ENCODE data around the gene GATC. TPM values are rescaled to one million over a fixed set of nuclear protein-coding genes. Genes with fewer than 3 reads are reported as not detected.

GATC gene
- total RNA-seq, 4 donors from 2014 or later, result 8.1 to 19.8 (median 14.2) TPM

GRCh38 chr12:120475643-120476042 lies 29.4 kb downstream of the GATC start:
- Histone ChIP-seq H3K4me1 (peaks cover 12 to 70% (median 21%) of the 10 kb centered on the region in 3 donors), H3K4me3 (no peak overlapping the region), H3K27ac (peak overlapping the region in 2 of 4 donors; percentile 65 to 84), H3K36me3 (no peaks in the 10 kb centered on the region), H3K27me3 (no peaks in the 10 kb centered on the region), H3K9me3 (no peaks in the 10 kb centered on the region)
- no peak for DNase-seq
- intact Hi-C loops (cut with DNase I), result no loop called here
- WGBS, 2 donors, result 82 to 100% methylated on average over 1 of the region's 1 CpG
- TF ChIP-seq POLR2A (IDR thresholded peaks at IDR 0.05) (no peak), CTCF (IDR thresholded peaks at IDR 0.05) (no peak)

GRCh38 chr12:120479458-120479857 lies 33.2 kb downstream of the GATC start:
- 78% methylated on average over 1 of the region's 1 CpG for WGBS, 2 donors
- H3K9me3 ChIP-seq, result no peaks in the 10 kb centered on the region
- H3K4me1 ChIP-seq, result peaks cover 2 to 35% (median 5%) of the 10 kb centered on the region in 3 donors
- no peak overlapping the region for H3K4me3 ChIP-seq
- H3K27me3 ChIP-seq, result no peaks in the 10 kb centered on the region
- peaks cover 0 to 15% (median 0%) of the 10 kb centered on the region in 3 donors for H3K36me3 ChIP-seq
- peak overlapping the region in 3 of 4 donors; percentile 18 to 53 (median 33) for H3K27ac ChIP-seq
- DNase-seq, result no peak
- TF ChIP-seq CTCF (IDR thresholded peaks at IDR 0.05), result no peak
- TF ChIP-seq POLR2A (IDR thresholded peaks at IDR 0.05), result no peak
- intact Hi-C loops (cut with DNase I), result no loop called here

GRCh38 chr12:120480211-120480610 lies 34.0 kb downstream of the GATC start:
- intact Hi-C loops (cut with DNase I), result no loop called here
- Histone ChIP-seq H3K27ac (peak overlapping the region in 3 of 4 donors; percentile 18 to 53 (median 33)), H3K9me3 (no peaks in the 10 kb centered on the region), H3K4me1 (peaks cover under 1 to 29% (median 2%) of the 10 kb centered on the region in 3 donors), H3K27me3 (no peaks in the 10 kb centered on the region), H3K36me3 (peaks cover 0 to 15% (median 0%) of the 10 kb centered on the region in 3 donors), H3K4me3 (no peak overlapping the region)
- TF ChIP-seq POLR2A (IDR thresholded peaks at IDR 0.05), result no peak
- no peak for TF ChIP-seq CTCF (IDR thresholded peaks at IDR 0.05)
- DNase-seq, result no peak
- 44 to 50% methylated on average over 1 of the region's 1 CpG for WGBS, 2 donors

- WGBS, 2 donors, result 89 to 94% methylated on average over 8 to 9 of the region's 9 CpGs
- intact Hi-C loops (cut with DNase I), result no loop called here
- no peak overlapping the region for H3K4me3 ChIP-seq
- DNase-seq, result no peak
- H3K4me1 ChIP-seq, result peaks cover 0 to 25% (median 2%) of the 10 kb centered on the region in 3 donors
- H3K9me3 ChIP-seq, result no peaks in the 10 kb centered on the region
- TF ChIP-seq CTCF (IDR thresholded peaks at IDR 0.05) (no peak), POLR2A (IDR thresholded peaks at IDR 0.05) (no peak)
- no peak overlapping the region for H3K27ac ChIP-seq
- no peaks in the 10 kb centered on the region for H3K27me3 ChIP-seq
- H3K36me3 ChIP-seq, result peaks cover 0 to 15% (median 0%) of the 10 kb centered on the region in 3 donors
These were observed 35.0 kb downstream of the GATC start for GRCh38 chr12:120481022-120481767.

GRCh38 chr12:120483621-120484020 lies 37.4 kb downstream of the GATC start:
- Histone ChIP-seq H3K4me1 (peaks cover 0 to 19% (median 2%) of the 10 kb centered on the region in 3 donors), H3K27ac (no peak overlapping the region), H3K9me3 (no peaks in the 10 kb centered on the region), H3K27me3 (no peaks in the 10 kb centered on the region), H3K36me3 (peaks cover 0 to 15% (median 0%) of the 10 kb centered on the region in 3 donors), H3K4me3 (no peak overlapping the region)
- no peak for DNase-seq
- 85 to 86% methylated on average over 1 of the region's 1 CpG for WGBS, 2 donors
- intact Hi-C loops (cut with DNase I), result no loop called here
- TF ChIP-seq CTCF (IDR thresholded peaks at IDR 0.05) (no peak), POLR2A (IDR thresholded peaks at IDR 0.05) (no peak)

Data from esophagus squamous epithelium (tissue), 5 donors.